BE2C (cell line): ENCODE results near the gene GRPR.
"Not testable (repeated sequence)": the region's sequence is repeated elsewhere in the genome, so short reads cannot be mapped to it uniquely, and the experiment has no call there.

Experiments used
- DNase-seq: peaks from one replicate; pipeline ENCODE4 v3.0.0-alpha.2; 2020
- H3K27me3 ChIP-seq: fragments of 250-450 bp; sonication (Bioruptor Pico); 2 replicates; pipeline ENCODE4 v1.5.1; 2020; ENCODE audit warnings: mild to moderate bottlenecking
- H3K36me3 ChIP-seq: fragments of 250-450 bp; sonication (Bioruptor Pico); 2 replicates; pipeline ENCODE4 v1.5.1; 2020; ENCODE audit warnings: mild to moderate bottlenecking
- H3K4me1 ChIP-seq: fragments of 250-450 bp; sonication (Bioruptor Pico); 2 replicates; pipeline ENCODE4 v1.5.1; 2020
- H3K4me3 ChIP-seq: 2 replicates; pipeline ENCODE4 v1.5.1; 2011; ENCODE audit warnings: low read depth, low read length
- H3K9me3 ChIP-seq: fragments of 250-450 bp; sonication (Bioruptor Pico); 2 replicates; pipeline ENCODE4 v1.5.1; 2020
- TF ChIP-seq, protein P1 (sequence below): IDR thresholded peaks from 2 replicates; pipeline ENCODE4 v1.5.1; 2012; ENCODE audit warnings: mild to moderate bottlenecking, low read depth, low read length

The GRPR gene

DNA sequence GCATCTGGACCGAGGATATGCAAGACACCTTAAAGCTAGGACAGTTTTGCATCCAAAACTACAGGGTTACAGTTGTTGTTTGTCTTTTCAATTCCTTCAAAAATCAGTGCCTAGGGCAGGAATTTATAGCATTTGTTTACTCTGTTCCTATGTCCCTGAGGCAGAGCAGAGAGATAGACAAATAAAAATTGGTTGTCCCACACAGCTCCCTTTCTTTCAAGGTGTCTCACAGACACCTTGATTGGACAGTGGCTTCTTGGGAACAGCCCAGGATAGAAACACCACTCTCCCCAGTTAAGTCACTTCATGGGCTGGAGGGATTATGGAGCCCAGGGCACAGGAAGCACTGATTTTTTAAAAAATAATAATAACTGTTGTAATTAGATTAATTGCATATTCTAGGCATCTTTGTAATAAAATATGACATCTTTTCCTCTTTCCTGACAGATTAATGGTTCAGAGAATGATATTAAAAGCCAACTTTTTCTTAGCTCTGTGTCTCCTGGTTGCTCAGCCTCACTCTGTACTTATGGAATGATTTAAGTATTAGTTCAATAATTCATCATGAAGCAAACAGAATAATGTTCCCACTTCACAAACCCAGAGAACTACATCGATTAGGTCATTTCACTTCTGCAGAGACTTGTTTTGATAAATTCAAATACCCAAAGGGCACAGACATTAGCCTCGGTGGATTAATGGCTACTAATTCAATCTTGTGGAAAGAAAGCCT is 52.1 kb downstream of the GRPR start:
- no peaks in the 10 kb centered on the region for H3K36me3 ChIP-seq
- H3K9me3 ChIP-seq: no peaks in the 10 kb centered on the region
- H3K4me1 ChIP-seq: no peaks in the 10 kb centered on the region
- no peak overlapping the region for H3K4me3 ChIP-seq
- TF ChIP-seq, protein P1, sequence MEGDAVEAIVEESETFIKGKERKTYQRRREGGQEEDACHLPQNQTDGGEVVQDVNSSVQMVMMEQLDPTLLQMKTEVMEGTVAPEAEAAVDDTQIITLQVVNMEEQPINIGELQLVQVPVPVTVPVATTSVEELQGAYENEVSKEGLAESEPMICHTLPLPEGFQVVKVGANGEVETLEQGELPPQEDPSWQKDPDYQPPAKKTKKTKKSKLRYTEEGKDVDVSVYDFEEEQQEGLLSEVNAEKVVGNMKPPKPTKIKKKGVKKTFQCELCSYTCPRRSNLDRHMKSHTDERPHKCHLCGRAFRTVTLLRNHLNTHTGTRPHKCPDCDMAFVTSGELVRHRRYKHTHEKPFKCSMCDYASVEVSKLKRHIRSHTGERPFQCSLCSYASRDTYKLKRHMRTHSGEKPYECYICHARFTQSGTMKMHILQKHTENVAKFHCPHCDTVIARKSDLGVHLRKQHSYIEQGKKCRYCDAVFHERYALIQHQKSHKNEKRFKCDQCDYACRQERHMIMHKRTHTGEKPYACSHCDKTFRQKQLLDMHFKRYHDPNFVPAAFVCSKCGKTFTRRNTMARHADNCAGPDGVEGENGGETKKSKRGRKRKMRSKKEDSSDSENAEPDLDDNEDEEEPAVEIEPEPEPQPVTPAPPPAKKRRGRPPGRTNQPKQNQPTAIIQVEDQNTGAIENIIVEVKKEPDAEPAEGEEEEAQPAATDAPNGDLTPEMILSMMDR: no peak
- H3K27me3 ChIP-seq: no peaks in the 10 kb centered on the region
- no peak for DNase-seq

DNA sequence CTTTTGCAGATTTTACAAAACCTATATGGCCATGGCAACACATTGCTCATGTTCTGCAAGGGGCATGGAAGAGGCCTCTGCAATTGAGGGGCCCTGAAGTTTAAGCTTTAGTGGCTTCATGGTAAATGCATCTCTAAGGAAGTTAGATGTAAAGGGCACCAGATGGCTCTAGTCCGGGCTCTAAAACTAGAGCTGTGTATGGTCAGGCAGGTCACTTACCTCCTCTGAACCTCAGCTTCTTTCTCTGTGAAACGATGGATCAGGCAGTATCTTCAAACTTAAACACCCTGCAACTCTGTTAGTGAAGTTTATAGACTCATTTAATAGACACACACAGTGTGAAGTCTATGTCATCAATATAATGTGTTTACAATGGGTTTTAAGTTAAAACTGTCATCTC is 53.9 kb downstream of the GRPR start:
- DNase-seq: no peak
- Histone ChIP-seq H3K4me1 (no peaks in the 10 kb centered on the region), H3K4me3 (no peak overlapping the region), H3K9me3 (no peaks in the 10 kb centered on the region), H3K36me3 (no peaks in the 10 kb centered on the region), H3K27me3 (no peaks in the 10 kb centered on the region)
- TF ChIP-seq, protein P1: no peak

DNA sequence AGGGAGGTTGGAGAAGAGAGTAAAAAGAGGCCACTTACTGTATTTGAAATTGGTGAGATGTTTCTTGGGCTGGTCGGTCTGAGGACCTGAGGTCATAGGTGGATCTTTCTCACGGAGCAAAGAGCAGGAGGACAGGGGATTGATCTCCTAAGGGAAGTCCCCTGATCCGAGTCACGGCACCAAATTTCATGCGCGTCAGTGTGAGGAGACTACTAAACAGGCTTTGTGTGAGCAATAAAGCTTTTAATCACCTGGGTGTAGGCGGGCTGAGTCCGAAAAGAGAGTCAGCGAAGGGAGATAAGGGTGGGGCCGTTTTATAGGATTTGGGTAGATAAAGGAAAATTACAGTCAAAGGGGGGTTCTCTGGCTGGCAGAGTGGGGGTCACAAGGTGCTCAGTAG is 60.5 kb downstream of the GRPR start:
- H3K4me3 ChIP-seq, H3K36me3 ChIP-seq, H3K9me3 ChIP-seq, DNase-seq, H3K4me1 ChIP-seq, H3K27me3 ChIP-seq: not testable (repeated sequence)

DNA sequence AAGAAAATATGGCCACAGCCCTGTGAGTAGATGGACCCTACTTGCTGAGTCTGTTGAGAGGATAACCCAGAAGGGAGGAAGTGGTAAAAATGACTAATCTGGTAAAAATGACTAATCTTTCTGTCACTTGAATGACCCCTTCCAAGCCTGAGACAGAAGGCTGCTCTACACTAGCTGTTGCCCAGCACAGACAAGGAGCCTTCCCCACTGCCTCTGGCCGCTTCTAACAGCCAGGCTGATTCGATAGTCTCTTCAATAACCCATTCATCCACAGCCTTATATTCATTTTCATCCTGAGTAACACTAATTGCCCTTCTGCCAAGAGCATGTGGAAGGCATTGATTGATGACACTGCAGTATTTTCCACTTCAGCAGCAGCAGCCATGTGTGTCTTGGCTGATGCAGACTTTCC is 62.4 kb downstream of the GRPR start:
- DNase-seq: no peak
- Histone ChIP-seq H3K4me1 (no peaks in the 10 kb centered on the region), H3K9me3 (no peaks in the 10 kb centered on the region), H3K4me3 (no peak overlapping the region), H3K27me3 (no peaks in the 10 kb centered on the region), H3K36me3 (no peaks in the 10 kb centered on the region)
- TF ChIP-seq, protein P1: no peak

DNA sequence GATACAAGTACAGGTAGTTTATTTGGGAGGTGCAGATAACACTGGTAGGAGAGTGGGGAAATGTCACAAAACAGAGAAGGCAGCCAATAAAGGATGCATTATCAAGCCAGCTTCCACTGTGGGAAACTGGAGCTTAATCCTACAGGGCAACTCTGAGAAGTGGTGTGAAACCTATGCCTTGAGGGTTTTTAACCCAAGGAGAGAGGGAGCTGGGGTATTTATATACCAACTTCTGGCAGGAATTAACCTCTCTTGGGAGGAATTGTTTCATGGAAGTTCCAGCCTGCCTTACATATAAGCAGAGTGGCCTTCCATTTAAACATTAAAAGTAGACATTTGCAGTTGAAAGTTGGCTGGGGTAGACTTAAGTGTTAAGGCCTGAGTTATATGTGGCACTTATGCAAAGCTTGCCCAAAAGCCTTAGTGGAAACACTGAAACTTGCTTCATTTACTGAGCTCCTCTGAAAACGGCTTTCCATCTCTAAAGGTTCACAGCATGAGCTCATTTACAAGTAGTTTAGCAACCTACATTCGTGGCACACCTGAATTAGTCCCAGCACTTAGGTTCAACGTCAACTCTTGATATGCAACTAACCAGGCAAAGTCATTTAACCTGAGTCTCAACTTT is 63.1 kb downstream of the GRPR start:
- Histone ChIP-seq H3K4me3 (no peak overlapping the region), H3K36me3 (no peaks in the 10 kb centered on the region), H3K27me3 (no peaks in the 10 kb centered on the region), H3K9me3 (no peaks in the 10 kb centered on the region), H3K4me1 (no peaks in the 10 kb centered on the region)
- no peak for DNase-seq
- TF ChIP-seq, protein P1: no peak

DNA sequence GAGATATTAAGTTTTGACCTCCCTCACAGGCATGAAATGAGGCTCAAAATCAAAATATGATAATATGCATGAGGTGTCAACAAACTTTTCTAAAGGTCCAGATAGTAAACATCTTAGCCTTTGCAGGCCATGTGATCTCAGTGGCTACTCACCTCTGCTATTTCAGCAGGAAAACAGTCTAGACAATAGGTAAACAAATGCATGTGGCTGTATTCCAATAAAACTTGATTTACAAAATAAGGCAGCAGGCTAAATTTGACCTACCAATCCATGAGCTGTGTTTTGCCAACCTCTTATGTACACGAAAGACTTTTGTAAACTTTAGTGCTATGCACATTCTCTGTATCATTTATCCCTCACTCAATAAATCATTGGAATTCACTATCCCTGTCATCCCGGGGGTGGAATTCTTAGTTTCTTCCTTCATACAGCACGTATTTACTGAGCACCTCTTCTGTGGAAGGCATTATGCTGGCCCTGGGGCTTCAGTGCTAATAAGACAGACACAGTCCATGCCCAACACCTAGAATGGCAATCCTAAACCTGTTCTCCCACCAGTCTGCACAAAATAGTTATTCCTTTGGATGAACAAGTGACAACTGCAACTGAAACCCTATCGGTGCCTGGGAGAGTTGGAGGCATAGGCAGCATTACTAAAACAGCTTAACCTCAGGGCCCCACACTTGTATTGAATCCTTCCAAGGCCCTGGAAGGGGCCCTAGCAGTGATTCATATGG is 63.8 kb downstream of the GRPR start:
- TF ChIP-seq, protein P1: no peak
- Histone ChIP-seq H3K27me3 (no peaks in the 10 kb centered on the region), H3K9me3 (no peaks in the 10 kb centered on the region), H3K4me3 (no peak overlapping the region), H3K4me1 (no peaks in the 10 kb centered on the region), H3K36me3 (no peaks in the 10 kb centered on the region)
- DNase-seq: no peak
